ENCODE data around the gene COX8A. TPM values are rescaled to one million over a fixed set of nuclear protein-coding genes. Genes with fewer than 3 reads are reported as not detected.

The COX8A gene
- total and polyA plus RNA-seq, 4 donors, result 149 to 779 (median 514) TPM

DNA sequence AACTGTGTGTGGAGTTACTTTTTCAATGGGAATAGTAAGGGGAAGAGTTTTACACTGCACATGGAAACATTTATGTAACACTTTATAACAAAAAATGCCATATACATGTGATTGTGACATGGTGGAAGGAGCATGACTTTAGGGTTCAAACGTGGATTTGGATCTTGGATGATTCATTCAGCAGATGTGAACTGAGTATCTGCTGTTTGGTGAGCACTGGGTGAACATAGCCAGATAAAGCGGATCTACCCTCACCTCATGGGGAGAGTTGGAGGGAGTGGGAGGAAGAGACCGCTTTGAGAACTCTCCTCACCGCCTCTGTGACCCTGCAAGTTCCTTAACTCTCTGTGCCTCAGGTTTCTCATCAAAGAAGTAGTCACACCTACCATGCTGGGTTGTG lies 32.5 kb upstream of the COX8A start:
- TF ChIP-seq, protein P1, sequence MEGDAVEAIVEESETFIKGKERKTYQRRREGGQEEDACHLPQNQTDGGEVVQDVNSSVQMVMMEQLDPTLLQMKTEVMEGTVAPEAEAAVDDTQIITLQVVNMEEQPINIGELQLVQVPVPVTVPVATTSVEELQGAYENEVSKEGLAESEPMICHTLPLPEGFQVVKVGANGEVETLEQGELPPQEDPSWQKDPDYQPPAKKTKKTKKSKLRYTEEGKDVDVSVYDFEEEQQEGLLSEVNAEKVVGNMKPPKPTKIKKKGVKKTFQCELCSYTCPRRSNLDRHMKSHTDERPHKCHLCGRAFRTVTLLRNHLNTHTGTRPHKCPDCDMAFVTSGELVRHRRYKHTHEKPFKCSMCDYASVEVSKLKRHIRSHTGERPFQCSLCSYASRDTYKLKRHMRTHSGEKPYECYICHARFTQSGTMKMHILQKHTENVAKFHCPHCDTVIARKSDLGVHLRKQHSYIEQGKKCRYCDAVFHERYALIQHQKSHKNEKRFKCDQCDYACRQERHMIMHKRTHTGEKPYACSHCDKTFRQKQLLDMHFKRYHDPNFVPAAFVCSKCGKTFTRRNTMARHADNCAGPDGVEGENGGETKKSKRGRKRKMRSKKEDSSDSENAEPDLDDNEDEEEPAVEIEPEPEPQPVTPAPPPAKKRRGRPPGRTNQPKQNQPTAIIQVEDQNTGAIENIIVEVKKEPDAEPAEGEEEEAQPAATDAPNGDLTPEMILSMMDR (IDR thresholded peaks at IDR 0.05; ENCODE audit: control extremely low read depth, extremely low read depth), result no peak
- ATAC-seq (ENCODE audit: insufficient read depth, low FRiP score) (no peak), DNase-seq (no peak)
- Histone ChIP-seq H3K4me1 (ENCODE audit: control insufficient read depth in 5 of 5, insufficient read depth in 5 of 5, low read length in 5 of 5) (peaks cover 0 to 18% (median 4%) of the 10 kb centered on the region in 5 donors), H3K4me3 (no peak overlapping the region), H3K27ac (ENCODE audit: low read depth in 1 of 2, low read length in 1 of 2) (no peak overlapping the region), H3K9ac (ENCODE audit: insufficient read depth in 1 of 2, low read length in 2 of 2) (no peak overlapping the region), H3K27me3 (ENCODE audit: control insufficient read depth in 3 of 3, insufficient read depth in 3 of 3, low read length in 2 of 3) (no peaks in the 10 kb centered on the region), H3K36me3 (ENCODE audit: control insufficient read depth in 4 of 4, insufficient read depth in 4 of 4, low read length in 4 of 4) (peaks cover 0 to 11% (median 2%) of the 10 kb centered on the region in 4 donors), H3K9me3 (ENCODE audit: control insufficient read depth in 4 of 4, insufficient read depth in 3 of 4, low read length in 3 of 4) (no peaks in the 10 kb centered on the region)
- WGBS, 2 donors, result 89 to 90% methylated on average over 4 of the region's 4 CpGs

DNA sequence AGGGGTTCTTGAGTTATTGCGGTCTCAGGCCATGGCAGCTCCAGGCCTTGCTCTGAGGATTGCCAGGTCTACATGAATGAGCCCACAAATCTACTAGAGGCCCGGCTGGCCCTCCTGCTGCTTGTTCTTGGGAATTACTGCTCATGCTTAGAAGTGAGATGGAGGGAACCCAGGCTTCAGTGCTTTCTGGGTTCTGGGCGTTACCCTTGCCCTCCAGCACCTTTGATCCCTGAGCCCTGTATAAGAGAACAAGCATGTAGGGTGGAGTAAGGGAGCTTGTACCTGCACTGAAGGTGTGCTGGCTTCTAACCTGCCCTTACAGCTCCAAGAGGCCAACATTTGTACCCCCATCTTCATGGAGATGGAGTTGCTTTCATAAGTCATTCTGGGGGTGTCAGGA lies 31.6 kb upstream of the COX8A start:
- no peaks in the 10 kb centered on the region for H3K9me3 ChIP-seq (ENCODE audit: control insufficient read depth in 4 of 4, insufficient read depth in 3 of 4, low read length in 3 of 4)
- H3K36me3 ChIP-seq (ENCODE audit: control insufficient read depth in 4 of 4, insufficient read depth in 4 of 4, low read length in 4 of 4), result peaks cover 0 to 11% (median 2%) of the 10 kb centered on the region in 4 donors
- TF ChIP-seq, protein P1 (IDR thresholded peaks at IDR 0.05; ENCODE audit: control extremely low read depth, extremely low read depth), result no peak
- ATAC-seq (ENCODE audit: insufficient read depth, low FRiP score) (no peak), DNase-seq (no peak)
- no peak overlapping the region for H3K4me3 ChIP-seq
- no peak overlapping the region for H3K27ac ChIP-seq (ENCODE audit: low read depth in 1 of 2, low read length in 1 of 2)
- H3K4me1 ChIP-seq (ENCODE audit: control insufficient read depth in 5 of 5, insufficient read depth in 5 of 5, low read length in 5 of 5), result peaks cover 0 to 18% (median 4%) of the 10 kb centered on the region in 5 donors
- WGBS, 2 donors, result 86 to 98% methylated on average over 3 of the region's 3 CpGs
- no peaks in the 10 kb centered on the region for H3K27me3 ChIP-seq (ENCODE audit: control insufficient read depth in 3 of 3, insufficient read depth in 3 of 3, low read length in 2 of 3)
- no peak overlapping the region for H3K9ac ChIP-seq (ENCODE audit: insufficient read depth in 1 of 2, low read length in 2 of 2)

DNA sequence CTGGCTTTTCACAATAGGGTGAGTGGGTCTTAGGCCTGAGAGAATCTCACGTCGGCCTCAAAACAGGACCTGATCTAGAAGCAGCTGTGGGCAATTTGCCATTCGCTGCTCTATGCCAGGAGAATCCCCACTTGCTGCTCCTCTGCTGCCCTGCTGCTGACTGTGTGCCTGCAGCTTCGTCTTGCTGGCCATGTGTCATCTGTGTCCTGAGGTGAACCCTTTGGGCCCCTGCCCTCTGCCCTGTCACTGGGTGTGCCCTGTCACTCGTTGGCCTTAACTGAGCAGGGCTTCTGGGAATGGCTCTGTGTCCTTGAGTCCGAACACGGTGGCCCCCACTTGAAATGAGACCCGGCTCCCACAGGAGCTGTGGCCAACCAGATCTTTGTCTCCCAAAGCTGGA lies 29.4 kb upstream of the COX8A start:
- DNase-seq (peak in 1 of 3 donors; percentile 18), ATAC-seq (ENCODE audit: insufficient read depth, low FRiP score) (no peak)
- Histone ChIP-seq H3K9me3 (ENCODE audit: control insufficient read depth in 4 of 4, insufficient read depth in 3 of 4, low read length in 3 of 4) (no peaks in the 10 kb centered on the region), H3K4me3 (no peak overlapping the region), H3K27me3 (ENCODE audit: control insufficient read depth in 3 of 3, insufficient read depth in 3 of 3, low read length in 2 of 3) (no peaks in the 10 kb centered on the region), H3K9ac (ENCODE audit: insufficient read depth in 1 of 2, low read length in 2 of 2) (no peak overlapping the region), H3K36me3 (ENCODE audit: control insufficient read depth in 4 of 4, insufficient read depth in 4 of 4, low read length in 4 of 4) (peaks cover 0 to 11% (median 3%) of the 10 kb centered on the region in 4 donors), H3K27ac (ENCODE audit: low read depth in 1 of 2, low read length in 1 of 2) (peak overlapping the region; percentile 15 to 63), H3K4me1 (ENCODE audit: control insufficient read depth in 5 of 5, insufficient read depth in 5 of 5, low read length in 5 of 5) (peaks cover 0 to 10% (median 4%) of the 10 kb centered on the region in 5 donors)
- WGBS, 2 donors, result 65 to 77% methylated on average over 8 of the region's 8 CpGs
- TF ChIP-seq, protein P1 (IDR thresholded peaks at IDR 0.05; ENCODE audit: control extremely low read depth, extremely low read depth), result no peak

Measured in lung (tissue), 12 donors.